Mammary epithelial cell (primary cell): ENCODE data around the gene PCYOX1L.

ENCODE experiments used
- EZH2 ChIP-seq: IDR thresholded peaks from 2 replicates; pipeline ENCODE4 v1.6.1; 2012; ENCODE audit warnings: low read length, inconsistent platforms, borderline replicate concordance
- TF ChIP-seq, protein P1 (sequence below), 2 donors: IDR thresholded peaks in 1 of 2; conservative IDR thresholded peaks in 1 of 2; 2 replicates each; pipeline ENCODE4 v1.5.1; 2011 to 2012; ENCODE audit warnings: inconsistent platforms in 2 of 2, low read length in 2 of 2, mild to moderate bottlenecking in 2 of 2, control low read depth in 1 of 2, low read depth in 1 of 2; ENCODE audit not compliant: insufficient read depth in 1 of 2; ENCODE audit errors: extremely low read depth in 1 of 2

DNA sequence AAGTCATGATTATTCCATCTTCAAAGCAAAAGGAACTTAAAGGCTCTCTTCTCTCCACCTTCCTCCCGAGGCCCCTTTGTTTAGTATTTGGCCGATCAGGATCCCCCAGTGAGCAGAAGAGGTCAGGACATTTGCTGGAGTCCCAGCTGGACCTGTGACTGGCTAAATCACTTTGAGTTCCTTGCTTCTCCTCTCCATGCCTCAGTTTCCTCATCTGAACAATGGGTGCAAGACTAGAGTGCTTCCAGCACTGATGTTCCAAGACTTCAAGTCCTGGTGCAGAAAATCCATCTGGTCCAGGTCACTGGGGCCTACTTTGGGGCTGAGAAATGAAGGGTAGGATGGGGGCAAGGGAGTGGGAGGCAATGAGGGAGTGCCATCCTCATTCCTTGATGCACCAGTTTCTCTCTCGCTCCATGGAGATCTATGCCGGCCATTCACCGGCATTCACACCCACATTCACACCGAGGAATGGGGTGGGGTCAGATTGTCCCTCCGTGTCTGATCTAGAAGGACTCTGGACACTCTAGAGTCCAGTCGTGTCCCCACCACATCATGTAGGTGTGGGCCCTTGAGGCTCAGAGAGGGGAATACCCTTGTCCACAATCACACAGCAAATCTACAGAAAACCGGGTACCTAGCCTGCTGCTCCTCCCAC lies 60.0 kb downstream of the PCYOX1L start:
- TF ChIP-seq, protein P1, sequence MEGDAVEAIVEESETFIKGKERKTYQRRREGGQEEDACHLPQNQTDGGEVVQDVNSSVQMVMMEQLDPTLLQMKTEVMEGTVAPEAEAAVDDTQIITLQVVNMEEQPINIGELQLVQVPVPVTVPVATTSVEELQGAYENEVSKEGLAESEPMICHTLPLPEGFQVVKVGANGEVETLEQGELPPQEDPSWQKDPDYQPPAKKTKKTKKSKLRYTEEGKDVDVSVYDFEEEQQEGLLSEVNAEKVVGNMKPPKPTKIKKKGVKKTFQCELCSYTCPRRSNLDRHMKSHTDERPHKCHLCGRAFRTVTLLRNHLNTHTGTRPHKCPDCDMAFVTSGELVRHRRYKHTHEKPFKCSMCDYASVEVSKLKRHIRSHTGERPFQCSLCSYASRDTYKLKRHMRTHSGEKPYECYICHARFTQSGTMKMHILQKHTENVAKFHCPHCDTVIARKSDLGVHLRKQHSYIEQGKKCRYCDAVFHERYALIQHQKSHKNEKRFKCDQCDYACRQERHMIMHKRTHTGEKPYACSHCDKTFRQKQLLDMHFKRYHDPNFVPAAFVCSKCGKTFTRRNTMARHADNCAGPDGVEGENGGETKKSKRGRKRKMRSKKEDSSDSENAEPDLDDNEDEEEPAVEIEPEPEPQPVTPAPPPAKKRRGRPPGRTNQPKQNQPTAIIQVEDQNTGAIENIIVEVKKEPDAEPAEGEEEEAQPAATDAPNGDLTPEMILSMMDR (conservative IDR thresholded peaks at IDR 0.05 in 1 of 2, IDR thresholded peaks at IDR 0.05 in 1 of 2; ENCODE audit: extremely low read depth in 1 of 2, insufficient read depth in 1 of 2, low read depth in 1 of 2, low read length in 2 of 2): no peak
- no peak for TF ChIP-seq EZH2
